CD4-positive, alpha-beta T cell treated with Interleukin-17A for 4 hours (primary cell): ENCODE data around the gene KIAA1671.

ENCODE experiments used
- DNase-seq: peaks from one replicate; pipeline ENCODE4 v3.0.0-alpha.2; 2020; ENCODE audit warnings: mixed read lengths

The KIAA1671 gene

DNA sequence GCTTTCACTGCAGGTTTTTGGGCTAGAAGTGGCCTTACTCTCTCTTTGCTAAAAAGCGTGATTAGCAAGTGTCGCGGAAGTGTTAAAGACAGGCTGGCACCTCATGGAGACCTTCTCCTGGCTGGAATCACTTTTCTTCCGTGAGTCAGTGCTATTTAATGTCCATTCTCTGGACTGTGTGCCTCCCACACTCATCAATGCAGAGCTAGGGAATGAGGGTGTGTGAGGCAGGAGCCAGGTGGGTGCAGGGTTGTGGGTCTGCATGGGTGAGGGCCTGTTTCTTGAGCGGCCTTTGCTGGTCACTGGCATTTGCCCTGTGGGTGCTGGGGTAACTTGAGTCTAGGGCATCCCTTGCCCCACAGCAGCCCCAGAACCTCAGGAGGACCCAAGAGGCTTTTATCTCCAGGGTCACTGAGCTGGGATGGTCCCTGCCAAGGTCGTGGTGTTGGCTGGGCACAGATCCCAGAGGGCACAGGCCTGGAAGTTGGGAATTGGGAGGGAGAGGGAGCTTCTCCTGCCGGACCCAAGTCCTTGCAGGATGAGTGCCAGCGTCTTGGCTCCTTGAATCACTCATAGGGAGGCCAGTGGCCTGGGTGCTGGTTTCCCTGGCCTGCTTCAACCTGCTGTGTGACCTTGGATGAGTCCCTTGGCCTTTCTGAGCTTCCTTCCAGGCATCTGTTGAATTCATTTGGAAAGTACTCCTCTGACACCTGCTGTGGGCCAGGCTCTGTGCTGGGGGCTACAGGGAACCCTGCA, 30.0 kb downstream of the KIAA1671 start:
- DNase-seq, result no peak

DNA sequence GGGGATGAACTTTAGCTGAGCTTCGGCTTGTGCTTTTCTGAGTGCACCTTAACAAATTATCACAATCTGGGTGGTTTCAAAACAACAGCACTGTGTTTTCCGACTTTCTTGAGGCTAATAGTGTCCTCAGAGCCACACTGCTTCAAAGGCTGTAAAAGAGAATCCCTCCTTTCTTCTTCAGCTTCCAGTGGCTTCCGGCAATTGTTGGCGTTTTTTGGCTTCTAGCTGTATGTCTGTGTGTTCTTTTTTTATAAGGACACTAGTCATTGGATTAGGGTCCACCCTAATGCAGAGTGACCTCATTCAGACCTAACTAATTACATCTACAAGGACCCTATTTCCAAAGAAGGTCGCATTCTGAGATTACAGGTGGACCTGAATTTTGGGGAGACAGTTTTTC, 30.6 kb downstream of the KIAA1671 start:
- no peak for DNase-seq

DNA sequence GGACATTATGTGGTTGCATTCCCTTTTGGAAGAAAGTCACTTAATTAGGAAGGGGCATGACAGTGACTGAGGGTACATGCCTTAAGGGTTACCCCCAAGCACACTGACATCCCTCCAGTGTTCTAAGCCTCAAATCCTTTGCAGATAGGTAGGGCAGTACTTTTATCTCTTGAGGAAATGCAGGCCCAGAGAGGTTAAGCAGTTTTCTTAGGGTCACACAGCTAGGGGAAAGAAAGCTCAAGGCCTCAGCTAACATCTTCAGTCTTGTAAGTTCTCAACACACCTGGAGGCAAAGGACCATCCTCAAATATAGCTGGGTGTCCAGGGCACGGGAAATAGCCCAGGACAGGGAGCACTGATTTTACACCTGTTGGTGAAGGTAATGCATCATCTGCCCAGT, 31.6 kb downstream of the KIAA1671 start:
- DNase-seq, result no peak

DNA sequence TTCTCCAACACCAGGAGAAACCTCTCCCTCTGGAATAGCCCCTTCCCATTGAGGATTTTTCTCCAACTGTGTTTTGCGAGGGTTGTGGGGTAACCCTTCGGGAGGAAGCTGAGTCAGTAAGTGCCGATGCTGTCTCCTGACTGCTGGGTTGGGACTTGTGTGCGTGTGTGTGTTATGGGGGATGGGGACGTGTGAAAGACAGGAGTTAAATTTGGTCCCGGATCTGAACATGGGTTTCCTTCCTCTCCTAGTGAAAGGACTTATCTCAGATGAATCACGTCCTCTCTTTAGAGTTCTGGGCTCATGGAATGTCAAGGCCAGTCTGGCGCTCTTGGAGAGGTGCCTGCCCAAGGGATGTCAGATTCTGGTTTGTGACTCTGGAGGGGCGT, 33.3 kb downstream of the KIAA1671 start:
- no peak for DNase-seq

DNA sequence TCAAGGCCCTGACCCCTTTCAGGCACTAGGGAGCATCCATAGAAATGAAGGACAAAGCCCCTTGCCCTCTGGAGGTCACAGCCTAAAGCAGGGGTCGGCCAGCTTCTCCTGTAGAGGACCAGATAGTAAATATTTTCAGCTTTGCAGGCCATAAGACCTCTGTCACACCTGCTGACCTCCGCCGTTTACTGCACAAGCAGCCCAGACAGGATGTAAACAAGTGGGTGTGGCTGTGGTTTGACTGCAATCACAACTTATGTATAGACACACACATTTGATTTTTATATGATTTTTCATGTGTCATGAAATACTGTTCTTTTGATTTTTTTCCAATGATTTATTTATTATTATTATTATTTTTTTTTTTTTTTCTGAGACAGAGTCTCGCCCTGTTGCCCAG, 34.3 kb downstream of the KIAA1671 start:
- DNase-seq, result no peak

DNA sequence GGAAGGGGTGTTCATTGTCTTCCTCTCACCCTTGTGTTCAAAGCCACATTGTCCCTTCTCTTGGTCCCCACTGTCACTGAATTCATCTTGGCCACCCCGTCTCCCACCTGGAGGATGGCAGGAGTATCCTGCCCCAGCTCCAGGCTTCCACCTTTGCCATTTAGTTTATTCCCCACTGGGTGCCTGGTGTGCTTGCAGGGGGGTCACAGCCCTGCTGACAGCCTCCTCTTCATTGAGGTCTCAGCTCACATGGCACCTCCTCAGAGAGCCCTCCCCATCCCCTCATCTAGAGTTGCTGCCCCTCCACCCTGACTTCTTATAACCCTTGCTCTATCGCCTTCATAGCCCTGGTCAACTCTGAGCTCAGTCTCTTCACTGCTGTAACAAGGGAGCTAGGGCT, 36.6 kb downstream of the KIAA1671 start:
- no peak for DNase-seq

DNA sequence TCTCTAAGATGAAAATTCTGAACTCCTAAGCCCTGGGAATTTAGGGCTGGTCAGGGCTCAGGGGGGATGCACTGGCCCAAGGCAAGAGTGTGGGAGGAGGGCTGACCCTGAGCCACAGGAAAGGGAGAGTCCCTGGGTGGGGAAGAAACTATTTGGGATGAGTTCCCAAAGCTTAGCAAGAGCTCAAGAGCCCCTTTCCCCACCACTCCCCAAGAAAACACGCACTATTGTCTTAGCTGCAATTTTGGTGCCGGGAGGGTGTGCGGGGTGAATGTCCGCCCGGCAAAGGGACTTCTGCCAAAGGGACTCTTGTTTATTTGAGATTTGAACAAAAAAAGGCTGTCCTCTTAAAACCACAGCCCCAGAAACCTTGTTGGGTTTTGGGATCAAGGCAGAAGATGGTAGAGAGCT, 37.0 kb downstream of the KIAA1671 start:
- no peak for DNase-seq

DNA sequence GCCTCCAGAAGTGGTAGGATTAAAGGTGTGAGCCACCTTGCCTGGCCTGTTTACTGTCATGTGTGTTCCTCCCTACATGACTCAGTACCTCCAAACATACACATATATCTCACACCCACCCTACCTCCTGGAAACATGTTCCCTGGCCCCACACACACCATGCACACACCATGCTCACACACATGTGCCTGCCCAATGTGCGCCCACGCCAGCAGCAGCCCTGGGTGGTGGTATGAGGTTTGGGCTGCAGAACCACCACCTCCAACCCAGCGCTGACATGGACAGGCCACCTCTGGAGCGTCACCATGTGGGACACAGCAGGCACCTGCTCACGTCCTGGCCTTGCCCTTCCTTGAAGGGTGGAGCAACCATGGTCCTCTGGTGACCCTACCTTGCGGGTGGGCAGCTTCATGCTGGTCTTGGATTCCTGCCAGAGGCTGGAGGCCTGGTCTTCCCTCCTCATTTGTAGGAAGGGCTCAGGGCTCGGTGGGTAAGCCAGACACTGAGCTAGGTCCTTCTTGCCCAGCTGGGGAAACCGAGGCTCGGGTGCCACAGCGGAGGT, 37.9 kb downstream of the KIAA1671 start:
- no peak for DNase-seq

DNA sequence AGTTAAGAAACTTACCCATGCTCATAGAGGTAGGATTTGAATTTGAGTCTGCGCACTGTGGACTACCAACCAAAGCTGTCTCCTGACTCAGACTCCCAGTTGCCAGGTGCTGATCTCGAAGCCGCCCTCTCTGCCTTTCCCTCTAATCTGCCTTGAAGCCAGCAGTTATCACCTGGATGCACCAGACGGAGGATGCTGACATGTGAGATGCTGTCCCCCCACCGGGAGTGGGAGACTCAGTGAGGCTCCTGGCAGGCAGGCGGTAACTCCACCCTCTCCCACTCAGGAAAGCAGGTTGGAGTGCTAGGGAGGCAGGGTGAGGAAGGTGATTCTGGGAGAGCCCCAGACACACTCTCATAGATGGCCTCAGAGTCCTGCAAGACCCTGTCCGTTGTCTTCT, 40.4 kb downstream of the KIAA1671 start:
- DNase-seq, result no peak

DNA sequence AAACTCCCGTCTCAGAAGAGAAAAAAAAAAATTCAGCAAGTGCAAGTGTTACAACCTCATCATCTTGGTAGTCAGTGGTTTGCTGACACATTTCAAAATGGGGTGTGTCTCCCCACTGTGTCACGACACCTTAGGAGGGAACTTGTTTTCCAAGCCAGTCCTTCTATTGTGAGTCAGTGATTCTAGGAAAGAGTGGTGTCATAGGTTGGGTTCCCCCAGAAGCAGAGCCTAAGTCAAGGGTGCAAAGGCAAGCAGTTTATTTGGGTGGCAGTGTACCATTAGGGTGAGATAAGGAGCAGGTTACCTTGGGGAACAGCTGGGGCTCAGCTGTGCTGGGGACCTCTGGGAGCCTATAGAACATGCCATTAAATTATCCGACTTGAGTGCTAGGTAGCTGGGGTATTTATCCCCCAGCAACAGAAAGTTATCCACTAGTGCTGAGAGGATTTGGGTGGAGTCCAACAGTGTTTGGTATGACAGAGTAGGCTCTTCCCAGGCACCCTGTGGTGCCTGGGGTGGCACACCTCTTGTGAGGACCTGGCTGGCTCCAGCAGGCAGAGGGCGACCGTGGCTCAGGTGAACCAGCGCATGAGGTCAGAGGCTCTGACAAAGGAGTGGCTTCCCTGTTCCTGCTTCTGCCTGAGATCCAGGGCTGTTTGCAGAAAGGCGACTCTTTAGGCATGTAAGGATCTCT, 41.7 kb downstream of the KIAA1671 start:
- DNase-seq, result no peak

DNA sequence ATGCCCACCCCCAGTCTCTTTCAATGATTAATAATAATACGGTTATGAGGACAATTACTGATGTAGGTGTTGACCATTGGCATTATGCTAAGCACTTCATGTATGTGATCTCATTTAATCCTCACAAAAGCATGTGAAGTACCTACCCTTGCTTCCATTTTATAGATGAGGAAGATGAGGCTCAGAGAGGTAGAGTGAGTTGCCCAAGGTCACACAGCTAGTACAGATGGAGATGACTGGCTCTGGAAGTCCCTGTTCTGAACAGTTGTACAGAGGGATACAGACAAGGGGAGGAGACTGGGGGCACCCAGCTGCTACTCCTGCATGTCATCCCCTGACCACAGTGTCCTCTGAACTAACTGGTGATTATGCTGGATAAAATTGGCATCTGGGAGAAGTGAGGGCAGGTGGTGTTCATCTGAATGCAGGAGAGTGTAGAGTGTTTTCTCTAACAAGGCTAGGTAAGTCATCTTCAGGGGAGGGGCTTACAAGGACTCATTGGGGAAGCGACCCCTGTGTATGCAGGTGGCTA, 43.2 kb downstream of the KIAA1671 start:
- DNase-seq, result no peak

DNA sequence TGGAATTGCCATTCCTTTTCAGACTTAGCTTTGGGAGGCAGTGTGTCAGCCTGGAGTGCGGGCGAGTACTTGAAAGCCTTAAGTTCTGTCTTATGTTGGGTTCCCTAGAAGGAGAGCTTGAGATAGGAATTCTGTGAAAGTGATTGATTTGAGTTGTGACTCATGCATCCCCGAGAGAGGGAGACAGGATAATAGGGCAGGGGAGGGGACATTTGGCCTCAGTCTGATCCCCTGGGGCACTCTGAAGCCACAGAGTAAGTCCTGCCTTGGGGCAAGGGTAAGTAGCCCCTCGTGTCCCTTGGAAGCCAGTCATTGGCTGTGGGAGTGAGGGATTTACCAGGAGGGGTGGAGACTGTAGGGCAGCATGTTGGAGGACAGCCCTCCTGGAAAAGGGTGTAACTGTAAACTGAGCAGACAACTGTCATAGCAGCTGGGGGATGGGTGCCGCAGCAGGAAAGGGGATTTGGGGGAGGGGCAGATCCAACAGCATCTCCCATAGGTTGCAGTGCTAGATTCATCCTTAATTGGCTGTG, 44.0 kb downstream of the KIAA1671 start:
- no peak for DNase-seq

DNA sequence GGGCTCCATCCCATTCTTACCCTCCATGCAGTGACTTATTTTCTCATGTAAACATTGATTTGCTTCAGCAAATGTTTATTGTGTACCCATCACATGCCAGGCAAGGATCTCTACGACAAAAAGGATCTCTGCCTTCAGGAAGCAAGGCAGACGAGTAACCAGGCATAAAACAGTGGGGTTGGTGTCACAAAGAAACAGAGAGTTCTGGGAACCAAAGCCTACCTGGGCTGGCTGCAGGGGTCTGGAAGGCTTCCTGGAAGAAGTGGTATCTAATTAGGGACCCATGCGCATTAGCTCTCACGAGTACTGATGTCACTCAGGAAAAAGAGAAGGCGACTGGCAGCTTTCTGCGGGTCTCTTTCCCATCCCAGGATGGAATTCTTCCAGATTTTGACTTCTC, 44.5 kb downstream of the KIAA1671 start:
- DNase-seq, result no peak

DNA sequence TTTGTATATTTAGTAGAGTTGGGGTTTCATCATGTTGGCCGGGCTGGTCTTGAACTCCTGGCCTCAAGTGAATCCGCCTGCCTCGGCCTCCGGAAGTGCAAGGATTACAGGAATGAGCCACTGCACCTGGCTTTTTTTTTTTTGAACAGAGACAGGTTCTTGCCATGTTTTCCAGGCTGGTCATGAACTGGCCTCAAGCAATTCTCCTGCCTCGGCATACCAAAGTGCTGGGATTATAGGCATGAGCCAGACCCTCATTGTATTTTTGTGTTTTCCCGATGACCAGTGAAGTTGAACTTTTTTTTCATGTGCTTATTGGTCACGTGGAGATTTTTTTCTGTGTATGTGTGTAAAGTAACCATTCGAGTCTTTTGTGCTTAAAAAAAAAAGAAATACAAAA, 48.2 kb downstream of the KIAA1671 start:
- DNase-seq, result no peak

DNA sequence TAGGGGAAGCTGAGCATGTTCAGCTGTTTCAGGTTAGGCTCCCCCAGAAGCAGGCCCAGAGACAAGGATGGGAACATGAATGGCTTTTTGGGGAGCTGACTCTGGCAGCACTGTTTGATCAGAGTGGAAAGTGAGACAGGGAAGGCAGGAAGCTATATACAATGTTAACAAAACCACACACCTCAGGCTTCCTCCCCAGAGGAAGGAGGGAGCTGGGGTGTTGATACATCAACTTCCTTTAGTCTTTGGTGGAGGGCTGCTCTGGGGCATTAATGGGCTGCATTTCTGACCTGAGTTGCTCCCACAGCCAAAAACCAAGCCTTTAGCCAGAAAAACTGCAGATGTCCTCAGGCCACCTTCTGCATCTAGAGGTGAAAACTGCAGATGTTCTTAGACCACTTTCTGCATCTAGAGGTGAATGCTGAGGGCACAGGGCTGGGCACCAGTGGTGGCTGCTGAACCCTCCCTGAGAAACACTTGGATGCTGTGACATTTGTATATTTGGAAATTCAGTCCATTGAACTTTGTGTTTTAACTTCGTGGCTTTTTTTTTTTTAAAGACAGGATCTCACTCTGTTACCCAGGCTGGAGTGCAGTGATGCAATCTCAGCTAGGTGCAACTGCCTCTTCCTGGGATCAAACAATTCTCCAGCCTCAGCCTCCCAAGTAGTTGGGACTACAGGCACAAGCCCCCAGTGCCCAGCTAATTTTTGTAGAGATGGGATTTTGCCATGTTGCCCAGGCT, 49.9 kb downstream of the KIAA1671 start:
- no peak for DNase-seq

DNA sequence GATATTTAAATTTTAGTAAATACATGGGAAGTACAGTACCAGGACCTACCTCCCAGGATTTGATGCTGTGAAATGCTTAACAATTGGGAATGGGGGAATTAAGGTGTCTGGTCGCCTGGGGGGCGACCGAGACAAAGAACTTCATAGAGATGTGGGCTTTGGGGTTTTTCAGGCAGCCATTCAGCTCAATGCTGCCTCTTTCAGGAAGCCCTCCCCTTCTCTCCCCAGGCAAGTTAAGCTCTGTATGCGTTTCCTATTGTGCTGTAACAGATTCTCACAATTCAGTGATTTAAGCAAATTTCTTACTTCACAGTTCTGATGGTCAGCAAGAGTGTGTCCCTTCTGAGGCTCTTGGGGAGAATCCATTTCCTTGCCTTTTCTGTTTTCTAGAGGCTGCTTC, 53.8 kb downstream of the KIAA1671 start:
- DNase-seq, result no peak

DNA sequence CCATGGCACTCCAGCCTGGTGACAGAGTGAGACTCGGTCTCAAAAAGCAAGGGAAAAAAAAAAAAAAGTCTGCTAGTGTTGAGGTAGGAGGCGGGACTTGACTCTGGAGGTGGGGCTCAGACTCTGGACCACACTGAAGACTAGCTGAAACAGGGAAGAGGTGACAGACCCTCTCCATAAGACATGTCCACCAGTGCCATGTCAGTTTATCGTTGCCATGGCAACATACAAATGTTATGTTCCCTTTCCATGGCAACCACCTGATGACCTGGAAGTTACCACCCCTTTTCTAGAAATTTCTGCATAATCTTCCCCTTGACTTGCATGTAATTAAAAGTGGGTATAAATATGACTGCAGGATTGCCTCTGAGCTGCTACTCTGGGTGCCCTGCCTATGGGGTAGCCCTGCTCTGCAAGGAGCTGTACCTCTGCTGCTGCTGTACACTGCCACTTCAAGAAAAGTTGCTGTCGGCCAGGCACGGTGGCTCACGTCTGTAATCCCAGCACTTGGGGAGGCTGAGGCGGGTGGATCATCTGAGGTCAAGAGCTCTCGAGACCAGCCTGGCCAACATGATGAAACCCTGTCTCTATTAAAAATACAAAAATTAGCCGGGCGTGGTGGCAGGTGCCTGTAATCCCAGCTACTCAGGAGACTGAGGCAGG, 55.1 kb downstream of the KIAA1671 start:
- no peak for DNase-seq

DNA sequence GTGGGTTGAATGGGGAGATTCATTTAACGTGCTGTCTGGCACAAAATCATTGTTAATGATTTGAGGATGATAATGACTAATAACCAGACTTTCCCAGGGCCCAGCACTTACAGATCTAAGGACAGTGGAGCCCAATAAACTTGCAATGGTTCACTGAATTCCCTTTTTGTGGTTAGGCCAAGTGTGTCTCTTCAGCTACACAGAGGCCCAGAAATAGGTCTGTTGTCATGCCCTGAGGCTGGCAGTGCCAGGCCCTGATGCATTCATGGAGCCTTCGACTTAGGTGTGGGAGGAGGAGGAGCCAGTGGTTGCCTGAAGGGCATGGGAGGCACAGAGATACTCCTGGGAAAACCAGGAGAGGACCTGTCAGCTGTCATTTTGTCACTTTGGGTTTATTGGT, 56.1 kb downstream of the KIAA1671 start:
- no peak for DNase-seq

DNA sequence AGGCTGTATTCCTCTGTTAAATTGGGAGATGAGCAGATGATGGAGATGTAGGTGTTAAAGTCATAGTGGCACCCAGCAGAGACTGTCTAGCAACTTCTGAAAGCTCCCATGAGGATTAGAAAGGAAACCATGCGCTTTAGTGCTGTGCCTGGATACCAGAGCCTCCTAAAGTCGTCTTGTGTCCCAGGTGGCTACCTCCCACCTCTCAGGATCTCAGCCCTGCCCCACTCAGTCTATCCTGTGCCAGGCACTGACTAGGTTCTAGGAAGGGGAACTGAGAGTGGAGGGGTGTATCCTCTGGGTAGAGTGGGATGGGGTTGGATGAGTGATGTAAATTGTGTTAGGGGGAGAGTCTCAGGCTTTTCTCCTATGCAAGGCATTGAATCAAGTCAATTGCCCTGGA, 60.2 kb downstream of the KIAA1671 start:
- no peak for DNase-seq

DNA sequence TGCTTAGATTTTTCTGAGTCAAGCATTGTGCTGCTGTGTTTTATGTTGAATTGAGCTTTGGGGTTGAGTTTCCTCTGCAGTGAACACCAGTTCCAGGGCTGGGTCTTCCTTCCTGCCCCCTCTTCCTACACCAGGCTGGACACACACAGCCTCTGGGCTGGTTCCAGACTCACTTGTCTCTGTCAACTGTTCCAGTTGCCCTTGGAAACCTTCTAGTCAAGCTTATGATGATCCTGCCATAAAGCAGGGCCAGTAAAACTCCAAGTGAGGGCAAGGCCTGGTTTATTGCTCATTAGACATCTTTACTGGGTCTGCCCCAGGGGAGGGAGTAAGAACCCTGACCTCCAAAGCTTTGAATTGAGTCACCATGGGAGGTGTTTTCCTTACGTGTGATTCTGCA, 61.1 kb downstream of the KIAA1671 start:
- no peak for DNase-seq

DNA sequence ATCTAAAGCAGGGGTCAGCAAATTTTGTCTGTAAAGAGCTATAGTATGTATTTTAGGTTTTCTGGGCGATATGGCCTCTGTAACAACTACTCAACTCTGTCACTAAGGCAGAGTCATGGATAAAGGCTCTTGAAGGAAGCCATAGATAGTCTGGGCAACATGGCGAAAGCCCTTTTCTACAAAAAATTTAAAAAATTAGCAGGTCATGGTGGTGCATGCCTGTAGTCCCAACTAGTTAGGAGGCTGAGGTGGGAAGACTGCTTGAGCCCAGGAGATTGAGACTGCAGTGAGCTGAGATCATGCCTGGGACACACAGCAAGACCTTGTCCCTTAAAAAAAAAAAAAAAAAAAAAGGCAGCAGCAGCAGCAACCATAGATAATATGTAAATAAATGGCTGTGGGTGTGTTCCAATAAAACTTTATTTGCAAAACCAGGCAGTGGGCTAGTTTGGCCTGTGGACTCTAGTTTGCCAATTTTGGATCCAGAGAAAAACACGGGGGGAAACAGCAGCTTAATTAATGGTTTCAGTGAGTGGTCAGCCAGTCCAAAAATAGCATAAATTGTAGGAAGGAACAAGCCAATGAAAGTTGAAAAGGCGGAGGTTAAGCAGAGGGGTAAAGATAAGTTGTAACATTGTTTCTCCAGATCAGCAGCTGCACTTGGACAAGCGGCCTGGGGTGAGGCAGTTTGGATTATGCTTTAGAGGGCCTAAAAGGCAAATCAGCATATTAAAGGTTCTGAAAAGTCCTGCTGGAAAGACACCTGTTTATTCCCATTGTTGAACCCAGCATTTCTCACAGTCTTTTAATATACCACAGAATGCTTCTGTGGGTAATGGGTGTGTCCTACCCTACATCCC, 62.6 kb downstream of the KIAA1671 start:
- no peak for DNase-seq

DNA sequence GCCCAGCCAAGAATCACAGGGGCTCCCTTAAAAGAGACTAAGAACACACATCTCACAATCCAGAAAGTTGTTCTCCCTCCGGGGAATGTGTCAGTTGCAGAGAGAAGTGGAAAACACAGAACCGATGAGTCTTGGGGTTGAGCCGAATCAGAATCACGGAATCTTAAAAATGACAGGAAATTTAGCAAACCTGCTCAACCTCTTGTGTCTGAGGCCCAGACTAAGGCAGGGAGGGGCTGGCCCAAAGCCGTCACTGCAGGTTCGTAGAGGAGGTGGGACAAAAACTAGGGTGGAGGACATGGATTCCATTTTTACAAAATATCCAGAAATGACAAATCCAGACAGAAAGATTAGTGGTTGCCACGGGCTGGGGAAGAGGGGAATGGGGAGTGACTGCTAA, 63.8 kb downstream of the KIAA1671 start:
- no peak for DNase-seq
